ENCODE measurements around the gene PIM2. TPM values are rescaled to one million over a fixed set of nuclear protein-coding genes. Genes with fewer than 3 reads are reported as not detected.

Gene PIM2
- total and polyA plus RNA-seq, 9 of the 15 experiments (the other 6 are each of a cell fraction or from before 2014, with no cell fraction given) = 67.6 to 191 (median 108) TPM

- TF ChIP-seq, protein P1, sequence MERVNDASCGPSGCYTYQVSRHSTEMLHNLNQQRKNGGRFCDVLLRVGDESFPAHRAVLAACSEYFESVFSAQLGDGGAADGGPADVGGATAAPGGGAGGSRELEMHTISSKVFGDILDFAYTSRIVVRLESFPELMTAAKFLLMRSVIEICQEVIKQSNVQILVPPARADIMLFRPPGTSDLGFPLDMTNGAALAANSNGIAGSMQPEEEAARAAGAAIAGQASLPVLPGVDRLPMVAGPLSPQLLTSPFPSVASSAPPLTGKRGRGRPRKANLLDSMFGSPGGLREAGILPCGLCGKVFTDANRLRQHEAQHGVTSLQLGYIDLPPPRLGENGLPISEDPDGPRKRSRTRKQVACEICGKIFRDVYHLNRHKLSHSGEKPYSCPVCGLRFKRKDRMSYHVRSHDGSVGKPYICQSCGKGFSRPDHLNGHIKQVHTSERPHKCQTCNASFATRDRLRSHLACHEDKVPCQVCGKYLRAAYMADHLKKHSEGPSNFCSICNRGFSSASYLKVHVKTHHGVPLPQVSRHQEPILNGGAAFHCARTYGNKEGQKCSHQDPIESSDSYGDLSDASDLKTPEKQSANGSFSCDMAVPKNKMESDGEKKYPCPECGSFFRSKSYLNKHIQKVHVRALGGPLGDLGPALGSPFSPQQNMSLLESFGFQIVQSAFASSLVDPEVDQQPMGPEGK (CRISPR knock-in tag; IDR thresholded peaks at IDR 0.05; ENCODE audit: borderline replicate concordance) = no peak
- TF ChIP-seq ESRRB (CRISPR knock-in tag; IDR thresholded peaks at IDR 0.05; ENCODE audit: borderline replicate concordance) (no peak), FOXK1 (CRISPR knock-in tag; IDR thresholded peaks at IDR 0.05; ENCODE audit: borderline replicate concordance) (no peak), RBBP5 (IDR thresholded peaks at IDR 0.05; ENCODE audit: borderline replicate concordance, insufficient read depth, low read length, poor library complexity, severe bottlenecking) (no peak), ZBTB5 (IDR thresholded peaks at IDR 0.05) (no peak), CCAR2 (IDR thresholded peaks at IDR 0.05; ENCODE audit: low read depth, low read length) (no peak), CBX5 (IDR thresholded peaks at IDR 0.05; ENCODE audit: borderline replicate concordance, low read depth) (no peak)
- TF ChIP-seq, protein P2, sequence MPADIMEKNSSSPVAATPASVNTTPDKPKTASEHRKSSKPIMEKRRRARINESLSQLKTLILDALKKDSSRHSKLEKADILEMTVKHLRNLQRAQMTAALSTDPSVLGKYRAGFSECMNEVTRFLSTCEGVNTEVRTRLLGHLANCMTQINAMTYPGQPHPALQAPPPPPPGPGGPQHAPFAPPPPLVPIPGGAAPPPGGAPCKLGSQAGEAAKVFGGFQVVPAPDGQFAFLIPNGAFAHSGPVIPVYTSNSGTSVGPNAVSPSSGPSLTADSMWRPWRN (IDR thresholded peaks at IDR 0.05; ENCODE audit: low read depth) = no peak
Measured at GRCh38 chrX:48933757-48934156, 14.9 kb upstream of the PIM2 start (continued).

Measured in K562 (cell line).